HG02571 (cell line): ENCODE data around the gene MRPL18.
"Not testable (repeated sequence)": the region's sequence is repeated elsewhere in the genome, so short reads cannot be mapped to it uniquely, and the experiment has no call there.

Source experiments
- ATAC-seq: cut with Tn5 transposase; IDR thresholded peaks from one replicate; pipeline ENCODE4 v1.9.1; 2021; ENCODE audit warnings: mild to moderate bottlenecking, moderate library complexity; ENCODE audit not compliant: unreplicated experiment

MRPL18 gene

GRCh38 chr6:159772196-159772595 is 18.1 kb upstream of the MRPL18 start:
- ATAC-seq = no peak

GRCh38 chr6:159777240-159777904 is 12.9 kb upstream of the MRPL18 start:
- no peak for ATAC-seq

- no peak for ATAC-seq
These were observed 12.1 kb upstream of the MRPL18 start for GRCh38 chr6:159778131-159778530.

- no peak for ATAC-seq
These were observed 11.6 kb upstream of the MRPL18 start for GRCh38 chr6:159778542-159779103.

GRCh38 chr6:159788276-159788675 is 2.0 kb upstream of the MRPL18 start:
- ATAC-seq = no peak

- no peak for ATAC-seq
These were observed 1.4 kb upstream of the MRPL18 start for GRCh38 chr6:159788753-159789376.

GRCh38 chr6:159789377-159790148 is 704 bp upstream of the MRPL18 start, which contains the start of gene TCP1:
TCP1 (minus strand) TSS chr6:159789602; CDS start chr6:159789468, 134 bp downstream.
- peak; percentile 79 for ATAC-seq

GRCh38 chr6:159790956-159791598 is 810 bp downstream of the MRPL18 start:
- no peak for ATAC-seq

GRCh38 chr6:159794976-159795375 is 4.7 kb downstream of the MRPL18 start:
- ATAC-seq = not testable (repeated sequence)

GRCh38 chr6:159797554-159797953 is 7.3 kb downstream of the MRPL18 start:
- no peak for ATAC-seq

- no peak for ATAC-seq
These were observed 10.0 kb downstream of the MRPL18 start, which contains the start of gene PNLDC1 for GRCh38 chr6:159800141-159800865. PNLDC1 (plus strand) TSS chr6:159800276; CDS start chr6:159800308, 32 bp downstream.

GRCh38 chr6:159801935-159802334 is 11.7 kb downstream of the MRPL18 start:
- no peak for ATAC-seq

- no peak for ATAC-seq
These were observed 14.2 kb downstream of the MRPL18 start for GRCh38 chr6:159804504-159804903.

- ATAC-seq = no peak
These were observed 15.3 kb downstream of the MRPL18 start for GRCh38 chr6:159805440-159806020.

GRCh38 chr6:159806021-159806458 is 15.8 kb downstream of the MRPL18 start:
- no peak for ATAC-seq

- no peak for ATAC-seq
These were observed 17.0 kb downstream of the MRPL18 start for GRCh38 chr6:159807150-159807858.

- ATAC-seq = no peak
These were observed 18.4 kb downstream of the MRPL18 start for GRCh38 chr6:159808647-159809046.

- no peak for ATAC-seq
These were observed 18.9 kb downstream of the MRPL18 start for GRCh38 chr6:159809149-159809548.

GRCh38 chr6:159813781-159814180 is 23.5 kb downstream of the MRPL18 start:
- ATAC-seq = no peak
